Activated CD4-positive, alpha-beta T cell treated with anti-CD3 and anti-CD28 coated beads for 36 hours (primary cell): Measurements from ENCODE around the gene YDJC. TPM values are rescaled to one million over a fixed set of nuclear protein-coding genes. Genes with fewer than 3 reads are reported as not detected.

ENCODE experiments used
- ATAC-seq: fragments of 200-7000 bp; cut with Tn5 transposase; one replicate; pipeline ENCODE4 v1.10.0; 2021; ENCODE audit warnings: mild to moderate bottlenecking, moderate library complexity
- CTCF ChIA-PET: fragments of 350-600 bp; sonication (Branson Sonifier 250); formaldehyde crosslinking; loops from one replicate; lab custom pipeline; 2021; ENCODE audit warnings: antibody characterized with exemption; lab: Charles Lee
- POLR2A ChIA-PET: fragments of 350-600 bp; sonication (Branson Sonifier 250); formaldehyde crosslinking; loops from one replicate; lab custom pipeline; 2021; ENCODE audit warnings: antibody characterized with exemption, inconsistent platforms; lab: Charles Lee
- DNase-seq: peaks from one replicate; pipeline ENCODE4 v3.0.0-alpha.2; 2020
- H3K27ac Mint-ChIP-seq: one replicate; pipeline ENCODE4 v1.8.0; 2021; ENCODE audit warnings: mixed read lengths
- H3K27me3 Mint-ChIP-seq: one replicate; pipeline ENCODE4 v1.8.0; 2021; ENCODE audit warnings: mixed read lengths
- H3K36me3 Mint-ChIP-seq: one replicate; pipeline ENCODE4 v1.8.0; 2021; ENCODE audit warnings: low read depth, mixed read lengths
- H3K4me1 Mint-ChIP-seq: one replicate; pipeline ENCODE4 v1.8.0; 2021; ENCODE audit warnings: mixed read lengths
- H3K4me3 Mint-ChIP-seq: one replicate; pipeline ENCODE4 v1.8.0; 2021; ENCODE audit warnings: mild to moderate bottlenecking, moderate library complexity, mixed read lengths
- H3K9me3 Mint-ChIP-seq: one replicate; pipeline ENCODE4 v1.8.0; 2021; ENCODE audit warnings: low read depth, mixed read lengths
- intact Hi-C, 2 experiments: fragments of 100-400 bp; cut with DNase I in 1 of 2; cut with micrococcal nuclease in 1 of 2; formaldehyde crosslinking; loops; one replicate each; pipeline versions ENCODE4 v1.14.2 to v1.15.1; 2022 to 2024; cut with DNase I, micrococcal nuclease
- total RNA-seq, 2 experiments: library from RNA; stranded (reverse); gene quantifications; one replicate each; pipeline ENCODE4 v1.2.3, GENCODE V29; 2021

Gene YDJC
- total RNA-seq, 2 experiments from 2014 or later: 43.4 to 54.0 TPM

GRCh38 chr22:21665047-21665851, 35.4 kb upstream of the YDJC start:
- CTCF ChIA-PET: interaction anchor here (0.7 to 1.7 kb wide), 8 partner anchors 16 to 792 kb away, joined by 3 to 10 read pairs (median 4); partner anchors contain the start of gene SDF2L1
- peak overlapping the region; percentile 93 for H3K4me3 Mint-ChIP-seq
- H3K36me3 Mint-ChIP-seq: peaks cover 2% of the 10 kb centered on the region
- intact Hi-C loops: loop anchor here in 1 of 2 experiments (1.0 kb wide), 2 partner anchors 13 to 70 kb away; partner anchors contain the start of gene YPEL1
- no peaks in the 10 kb centered on the region for H3K27me3 Mint-ChIP-seq
- DNase-seq (no peak), ATAC-seq (no peak)
- POLR2A ChIA-PET: interaction anchor here (0.6 kb wide), 1 partner anchor 11 kb away, joined by 3 read pairs; no protein-coding TSS in a partner anchor
- no peaks in the 10 kb centered on the region for H3K9me3 Mint-ChIP-seq
- peak overlapping the region; percentile 96 for H3K27ac Mint-ChIP-seq
- peaks cover 27% of the 10 kb centered on the region for H3K4me1 Mint-ChIP-seq

- Mint-ChIP-seq H3K4me3 (no peak overlapping the region), H3K27ac (no peak overlapping the region), H3K27me3 (no peaks in the 10 kb centered on the region), H3K36me3 (no peaks in the 10 kb centered on the region), H3K4me1 (peaks cover 21% of the 10 kb centered on the region), H3K9me3 (no peaks in the 10 kb centered on the region)
- DNase-seq (no peak), ATAC-seq (no peak)
- intact Hi-C loops: no loop called here
- CTCF ChIA-PET: interaction anchor here (1.0 kb wide), 1 partner anchor 17 kb away, joined by 3 read pairs; no protein-coding TSS in a partner anchor
- POLR2A ChIA-PET: no interaction called here
Observed at GRCh38 chr22:21663738-21664137, 33.9 kb upstream of the YDJC start.

- ChIA-PET POLR2A (no interaction called here), CTCF (no interaction called here)
- intact Hi-C loops: no loop called here
Observed at GRCh38 chr22:21661991-21662390, 32.2 kb upstream of the YDJC start.

GRCh38 chr22:21660904-21661303, 31.1 kb upstream of the YDJC start:
- no peaks in the 10 kb centered on the region for H3K36me3 Mint-ChIP-seq
- DNase-seq (no peak), ATAC-seq (no peak)
- intact Hi-C loops: no loop called here
- no peaks in the 10 kb centered on the region for H3K27me3 Mint-ChIP-seq
- no peak overlapping the region for H3K27ac Mint-ChIP-seq
- H3K4me1 Mint-ChIP-seq: peaks cover 19% of the 10 kb centered on the region
- no peak overlapping the region for H3K4me3 Mint-ChIP-seq
- ChIA-PET CTCF (no interaction called here), POLR2A (no interaction called here)
- H3K9me3 Mint-ChIP-seq: no peaks in the 10 kb centered on the region

More at GRCh38 chr22:21661991-21662390, 32.2 kb upstream of the YDJC start:
- Mint-ChIP-seq H3K4me1 (peaks cover 13% of the 10 kb centered on the region), H3K27ac (no peak overlapping the region), H3K4me3 (no peak overlapping the region), H3K27me3 (no peaks in the 10 kb centered on the region), H3K36me3 (no peaks in the 10 kb centered on the region), H3K9me3 (no peaks in the 10 kb centered on the region)
- ATAC-seq (no peak), DNase-seq (no peak)

- peaks cover 14% of the 10 kb centered on the region for H3K4me1 Mint-ChIP-seq
- no peak for DNase-seq
- no peaks in the 10 kb centered on the region for H3K27me3 Mint-ChIP-seq
- POLR2A ChIA-PET: interaction anchor here (0.6 kb wide), 1 partner anchor 76 kb away, joined by 3 read pairs; no protein-coding TSS in a partner anchor
- H3K9me3 Mint-ChIP-seq: no peaks in the 10 kb centered on the region
- H3K36me3 Mint-ChIP-seq: no peaks in the 10 kb centered on the region
- no peak overlapping the region for H3K4me3 Mint-ChIP-seq
- CTCF ChIA-PET: interaction anchor here (0.8 kb wide), 1 partner anchor 13 kb away, joined by 4 read pairs; no protein-coding TSS in a partner anchor
- H3K27ac Mint-ChIP-seq: no peak overlapping the region
- intact Hi-C loops: no loop called here
- ATAC-seq: no peak
Observed at GRCh38 chr22:21659864-21660525, 30.2 kb upstream of the YDJC start.

- Mint-ChIP-seq H3K27me3 (no peaks in the 10 kb centered on the region), H3K36me3 (peaks cover 10% of the 10 kb centered on the region), H3K27ac (peak overlapping the region; percentile 31), H3K9me3 (no peaks in the 10 kb centered on the region), H3K4me1 (peaks cover 13% of the 10 kb centered on the region), H3K4me3 (peak overlapping the region; percentile 76)
- ChIA-PET CTCF (interaction anchor here (0.9 to 1.8 kb wide), 5 partner anchors 11 to 28 kb away, joined by 3 to 10 read pairs (median 5); partner anchors contain the start of genes SDF2L1 and YDJC), POLR2A (interaction anchor here (0.6 kb wide), 1 partner anchor 11 kb away, joined by 4 read pairs; no protein-coding TSS in a partner anchor)
- DNase-seq (peak; percentile 88), ATAC-seq (peak; percentile 92)
- intact Hi-C loops: loop anchor here in 1 of 2 experiments (1.0 to 2.0 kb wide), 4 partner anchors 9 to 295 kb away; partner anchors contain the start of genes PPIL2, PPM1F, YDJC and YPEL1
Observed at GRCh38 chr22:21657360-21658032, 27.7 kb upstream of the YDJC start.

- CTCF ChIA-PET: interaction anchor here (0.8 to 1.8 kb wide), 4 partner anchors 10 to 79 kb away, joined by 3 to 7 read pairs (median 4); no protein-coding TSS in a partner anchor
- POLR2A ChIA-PET: interaction anchor here (1.5 kb wide), 1 partner anchor 14 kb away, joined by 3 read pairs; no protein-coding TSS in a partner anchor
- H3K27me3 Mint-ChIP-seq: no peaks in the 10 kb centered on the region
- peak overlapping the region; percentile 5 for H3K27ac Mint-ChIP-seq
- H3K9me3 Mint-ChIP-seq: no peaks in the 10 kb centered on the region
- ATAC-seq (no peak), DNase-seq (no peak)
- H3K36me3 Mint-ChIP-seq: peaks cover 10% of the 10 kb centered on the region
- intact Hi-C loops: loop anchor here in 1 of 2 experiments (1.0 to 2.0 kb wide), 4 partner anchors 9 to 296 kb away; partner anchors contain the start of genes PPIL2, PPM1F, YDJC and YPEL1
- peak overlapping the region; percentile 42 for H3K4me3 Mint-ChIP-seq
- peaks cover 13% of the 10 kb centered on the region for H3K4me1 Mint-ChIP-seq
Observed at GRCh38 chr22:21657020-21657359, 27.2 kb upstream of the YDJC start.

GRCh38 chr22:21652547-21653545, 23.0 kb upstream of the YDJC start:
- intact Hi-C loops: loop anchor here (1.0 to 2.0 kb wide), 5 partner anchors 11 to 736 kb away; partner anchors contain the start of genes CRKL (in 1 of the 2), PPIL2 (in 1 of the 2), SDF2L1 (in 1 of the 2) and YDJC (in 1 of the 2)
- Mint-ChIP-seq H3K36me3 (peaks cover 24% of the 10 kb centered on the region), H3K4me1 (peaks cover 25% of the 10 kb centered on the region), H3K27me3 (no peaks in the 10 kb centered on the region), H3K4me3 (peak overlapping the region; percentile 85), H3K9me3 (no peaks in the 10 kb centered on the region), H3K27ac (no peak overlapping the region)
- CTCF ChIA-PET: interaction anchor here (0.6 to 2.1 kb wide), 4 partner anchors 10 to 1383 kb away, joined by 3 to 11 read pairs (median 7); partner anchors contain the start of gene SDF2L1
- POLR2A ChIA-PET: interaction anchor here (0.8 to 1.0 kb wide), 3 partner anchors 7 to 13 kb away, joined by 3 to 4 read pairs (median 3); partner anchors contain the start of gene SDF2L1
- DNase-seq (no peak), ATAC-seq (no peak)

GRCh38 chr22:21652010-21652546, 22.3 kb upstream of the YDJC start:
- H3K9me3 Mint-ChIP-seq: no peaks in the 10 kb centered on the region
- DNase-seq: peak; percentile 95
- ATAC-seq: peak; percentile 97
- peaks cover 23% of the 10 kb centered on the region for H3K4me1 Mint-ChIP-seq
- H3K4me3 Mint-ChIP-seq: peak overlapping the region; percentile 85
- POLR2A ChIA-PET: interaction anchor here (1.0 to 1.3 kb wide), 2 partner anchors 9 to 14 kb away, joined by 3 to 5 read pairs; no protein-coding TSS in a partner anchor
- intact Hi-C loops: loop anchor here (1.0 to 2.0 kb wide), 5 partner anchors 10 to 735 kb away; partner anchors contain the start of genes CRKL (in 1 of the 2), PPIL2 (in 1 of the 2), SDF2L1 (in 1 of the 2) and YDJC (in 1 of the 2)
- peaks cover 27% of the 10 kb centered on the region for H3K36me3 Mint-ChIP-seq
- CTCF ChIA-PET: interaction anchor here (0.6 to 1.7 kb wide), 7 partner anchors 10 to 1384 kb away, joined by 3 to 11 read pairs (median 3); partner anchors contain the start of gene SDF2L1
- H3K27ac Mint-ChIP-seq: peak overlapping the region; percentile 86
- H3K27me3 Mint-ChIP-seq: no peaks in the 10 kb centered on the region
